ENCODE results near the gene TBX4. TPM values are rescaled to one million over a fixed set of nuclear protein-coding genes. Genes with fewer than 3 reads are reported as not detected.

TBX4 gene
- total RNA-seq, 3 donors from 2014 or later, result 0.80 TPM; not detected in 2

DNA sequence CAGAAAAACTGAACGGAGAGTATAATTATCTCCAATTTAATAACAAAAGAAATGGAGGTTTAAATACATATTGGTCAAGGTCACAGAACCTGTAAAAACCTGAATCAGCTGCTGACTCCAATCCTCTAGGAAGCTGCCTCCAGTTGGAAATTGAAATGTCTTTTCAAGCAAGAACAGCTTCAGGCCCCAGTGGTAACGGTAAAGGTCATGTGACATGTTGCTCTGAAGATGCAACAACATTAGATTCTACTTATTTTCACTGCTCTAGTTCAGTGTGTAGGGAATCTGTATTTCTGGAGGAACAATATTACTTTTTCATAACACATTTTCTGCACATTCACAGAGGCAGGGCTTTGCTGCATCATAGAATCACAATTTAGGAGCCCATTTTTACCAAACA, 58.8 kb downstream of the TBX4 start:
- no peak for DNase-seq (ENCODE audit: low spot score in 2 of 2)
- Histone ChIP-seq H3K4me3 (no peak overlapping the region), H3K36me3 (no peaks in the 10 kb centered on the region), H3K4me1 (no peaks in the 10 kb centered on the region), H3K27ac (no peak overlapping the region), H3K27me3 (no peaks in the 10 kb centered on the region), H3K9me3 (no peaks in the 10 kb centered on the region)
- intact Hi-C loops (cut with DNase I; ENCODE audit: low total_unique reads), result no loop called here
- TF ChIP-seq POLR2AphosphoS5 (IDR thresholded peaks at IDR 0.05) (no peak), POLR2A (IDR thresholded peaks at IDR 0.05) (no peak)
- TF ChIP-seq, protein P1, sequence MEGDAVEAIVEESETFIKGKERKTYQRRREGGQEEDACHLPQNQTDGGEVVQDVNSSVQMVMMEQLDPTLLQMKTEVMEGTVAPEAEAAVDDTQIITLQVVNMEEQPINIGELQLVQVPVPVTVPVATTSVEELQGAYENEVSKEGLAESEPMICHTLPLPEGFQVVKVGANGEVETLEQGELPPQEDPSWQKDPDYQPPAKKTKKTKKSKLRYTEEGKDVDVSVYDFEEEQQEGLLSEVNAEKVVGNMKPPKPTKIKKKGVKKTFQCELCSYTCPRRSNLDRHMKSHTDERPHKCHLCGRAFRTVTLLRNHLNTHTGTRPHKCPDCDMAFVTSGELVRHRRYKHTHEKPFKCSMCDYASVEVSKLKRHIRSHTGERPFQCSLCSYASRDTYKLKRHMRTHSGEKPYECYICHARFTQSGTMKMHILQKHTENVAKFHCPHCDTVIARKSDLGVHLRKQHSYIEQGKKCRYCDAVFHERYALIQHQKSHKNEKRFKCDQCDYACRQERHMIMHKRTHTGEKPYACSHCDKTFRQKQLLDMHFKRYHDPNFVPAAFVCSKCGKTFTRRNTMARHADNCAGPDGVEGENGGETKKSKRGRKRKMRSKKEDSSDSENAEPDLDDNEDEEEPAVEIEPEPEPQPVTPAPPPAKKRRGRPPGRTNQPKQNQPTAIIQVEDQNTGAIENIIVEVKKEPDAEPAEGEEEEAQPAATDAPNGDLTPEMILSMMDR (IDR thresholded peaks at IDR 0.05), result no peak

DNA sequence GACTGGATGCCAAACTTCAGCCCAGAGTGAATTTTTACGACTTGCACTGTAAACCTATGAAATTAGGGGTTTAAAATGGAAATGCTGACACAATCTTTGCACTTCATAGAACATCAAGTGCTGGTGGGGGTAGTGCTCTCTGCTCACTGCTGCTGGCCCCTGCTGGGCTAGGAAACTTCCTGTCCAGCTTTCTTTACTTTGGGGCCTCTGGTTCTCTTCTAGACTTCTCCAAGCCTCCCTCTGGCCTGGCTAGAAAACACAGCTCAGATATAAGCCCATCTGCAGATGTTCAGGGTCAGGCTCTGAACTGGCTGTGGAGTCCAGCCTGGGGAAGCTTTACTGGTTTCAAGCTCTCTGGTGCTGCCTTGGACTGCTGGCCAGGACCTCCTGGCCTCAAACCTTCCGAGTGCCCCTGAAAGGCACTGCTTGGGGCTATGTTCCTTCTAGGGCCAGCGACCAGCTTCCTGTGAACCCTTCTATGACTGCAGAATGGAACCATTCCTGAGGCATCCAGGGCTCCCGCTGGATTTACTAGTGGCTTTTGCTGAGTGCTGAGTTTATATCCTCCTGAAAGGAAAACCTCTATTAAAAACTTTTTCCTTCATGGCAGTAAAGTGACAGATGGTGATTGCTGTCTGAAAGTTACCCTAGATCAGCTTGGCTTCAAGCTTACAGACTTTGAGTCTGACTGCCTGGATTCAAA, 59.4 kb downstream of the TBX4 start:
- no peaks in the 10 kb centered on the region for H3K27me3 ChIP-seq
- H3K9me3 ChIP-seq, result no peaks in the 10 kb centered on the region
- no peak for DNase-seq (ENCODE audit: low spot score in 2 of 2)
- H3K36me3 ChIP-seq, result no peaks in the 10 kb centered on the region
- H3K27ac ChIP-seq, result no peak overlapping the region
- H3K4me3 ChIP-seq, result no peak overlapping the region
- TF ChIP-seq, protein P1 (IDR thresholded peaks at IDR 0.05), result no peak
- no peak for TF ChIP-seq POLR2A (IDR thresholded peaks at IDR 0.05)
- no peak for TF ChIP-seq POLR2AphosphoS5 (IDR thresholded peaks at IDR 0.05)
- intact Hi-C loops (cut with DNase I; ENCODE audit: low total_unique reads), result no loop called here
- H3K4me1 ChIP-seq, result no peaks in the 10 kb centered on the region

DNA sequence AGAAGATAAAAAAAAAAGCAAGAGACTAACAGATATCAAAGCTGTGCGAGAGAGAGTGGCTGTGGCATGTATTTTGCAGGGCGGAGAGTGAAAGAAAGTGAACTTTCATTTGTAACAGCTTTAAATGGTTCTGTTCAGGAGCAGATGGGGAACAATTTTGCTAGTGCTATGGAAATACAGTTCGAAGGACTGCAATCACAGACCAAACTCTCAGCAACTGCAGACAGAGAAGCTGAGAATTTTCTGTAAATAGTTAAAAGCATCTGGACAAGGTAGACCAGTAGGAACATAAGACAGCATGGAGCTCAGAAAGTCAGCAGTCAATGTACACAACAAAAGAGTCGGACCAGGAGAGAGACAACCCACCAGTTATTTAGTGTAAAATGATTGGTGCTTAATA, 62.3 kb downstream of the TBX4 start:
- no peak overlapping the region for H3K27ac ChIP-seq
- intact Hi-C loops (cut with DNase I; ENCODE audit: low total_unique reads), result no loop called here
- no peak for TF ChIP-seq POLR2A (IDR thresholded peaks at IDR 0.05)
- no peak for TF ChIP-seq POLR2AphosphoS5 (IDR thresholded peaks at IDR 0.05)

DNA sequence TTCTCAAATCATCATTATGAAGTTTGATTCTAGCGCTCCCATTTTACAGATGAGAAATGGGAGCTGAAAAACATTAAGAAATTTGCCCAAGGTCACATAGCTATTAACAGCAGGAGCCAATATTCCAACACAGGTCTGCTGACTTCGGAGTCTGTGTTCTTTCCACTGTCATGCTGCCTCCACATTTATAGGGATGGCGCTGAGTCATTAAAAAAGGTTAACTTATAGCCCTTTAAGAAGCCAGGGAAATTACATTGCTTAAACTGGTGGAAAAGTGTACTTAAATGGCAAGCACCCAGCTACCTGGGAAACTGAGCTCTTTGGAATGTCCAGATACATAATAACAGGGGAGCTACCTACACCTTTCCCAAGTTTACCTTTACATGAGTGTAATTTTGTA, 65.0 kb downstream of the TBX4 start:
- Histone ChIP-seq H3K4me1 (no peaks in the 10 kb centered on the region), H3K4me3 (no peak overlapping the region), H3K27ac (no peak overlapping the region), H3K36me3 (no peaks in the 10 kb centered on the region), H3K27me3 (no peaks in the 10 kb centered on the region), H3K9me3 (no peaks in the 10 kb centered on the region)
- no peak for DNase-seq (ENCODE audit: low spot score in 2 of 2)
- intact Hi-C loops (cut with DNase I; ENCODE audit: low total_unique reads), result no loop called here
- no peak for TF ChIP-seq POLR2A (IDR thresholded peaks at IDR 0.05)
- TF ChIP-seq, protein P1 (IDR thresholded peaks at IDR 0.05), result no peak
- TF ChIP-seq POLR2AphosphoS5 (IDR thresholded peaks at IDR 0.05), result no peak

More for the DNA sequence above, 62.3 kb downstream of the TBX4 start:
- DNase-seq (ENCODE audit: low spot score in 2 of 2), result no peak
- H3K9me3 ChIP-seq, result no peaks in the 10 kb centered on the region
- no peaks in the 10 kb centered on the region for H3K36me3 ChIP-seq
- H3K27me3 ChIP-seq, result no peaks in the 10 kb centered on the region
- H3K4me1 ChIP-seq, result no peaks in the 10 kb centered on the region
- no peak overlapping the region for H3K4me3 ChIP-seq

DNA sequence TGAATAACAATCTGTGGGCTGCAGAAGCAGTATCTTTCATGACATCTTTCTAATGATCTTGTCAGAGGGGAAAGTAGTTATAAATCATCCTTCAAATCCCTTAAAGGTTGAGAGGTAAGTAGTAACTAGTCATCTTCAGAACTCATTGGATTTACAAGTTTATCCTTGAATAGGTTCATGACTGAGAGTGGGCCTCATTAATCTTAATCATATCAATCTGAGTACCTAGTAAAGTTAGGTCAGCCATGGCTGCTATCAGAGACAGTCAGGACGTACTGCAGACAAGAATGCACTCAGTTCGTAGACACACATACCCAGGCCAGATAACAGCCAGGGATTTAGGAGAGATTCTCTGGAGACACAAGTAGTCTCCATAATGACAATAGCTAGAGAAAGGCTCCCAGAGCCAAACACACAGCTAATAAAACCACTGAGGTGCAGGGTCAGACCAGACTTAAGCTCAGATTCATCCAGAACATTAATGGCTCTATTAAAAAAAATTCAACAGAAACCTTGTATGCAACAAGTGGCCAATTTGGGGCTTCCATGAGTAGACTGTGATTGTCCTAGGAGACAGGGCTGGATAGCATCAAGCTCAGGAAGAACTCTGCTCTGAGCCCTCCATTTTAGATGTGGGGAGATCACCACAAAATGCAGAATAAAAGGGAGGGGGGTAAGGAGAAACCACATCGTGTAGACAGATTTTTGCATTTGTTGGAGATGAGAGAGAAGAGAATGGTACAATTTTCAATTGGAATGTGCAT, 65.8 kb downstream of the TBX4 start:
- no peaks in the 10 kb centered on the region for H3K36me3 ChIP-seq
- H3K27ac ChIP-seq, result no peak overlapping the region
- intact Hi-C loops (cut with DNase I; ENCODE audit: low total_unique reads), result no loop called here
- DNase-seq (ENCODE audit: low spot score in 2 of 2), result no peak
- H3K27me3 ChIP-seq, result no peaks in the 10 kb centered on the region
- no peaks in the 10 kb centered on the region for H3K4me1 ChIP-seq
- no peaks in the 10 kb centered on the region for H3K9me3 ChIP-seq
- no peak overlapping the region for H3K4me3 ChIP-seq
- TF ChIP-seq, protein P1 (IDR thresholded peaks at IDR 0.05), result no peak
- TF ChIP-seq POLR2A (IDR thresholded peaks at IDR 0.05), result no peak
- no peak for TF ChIP-seq POLR2AphosphoS5 (IDR thresholded peaks at IDR 0.05)

Measured in breast epithelium (tissue), 4 donors.